Measurements from ENCODE around the gene TICAM2.

DNA sequence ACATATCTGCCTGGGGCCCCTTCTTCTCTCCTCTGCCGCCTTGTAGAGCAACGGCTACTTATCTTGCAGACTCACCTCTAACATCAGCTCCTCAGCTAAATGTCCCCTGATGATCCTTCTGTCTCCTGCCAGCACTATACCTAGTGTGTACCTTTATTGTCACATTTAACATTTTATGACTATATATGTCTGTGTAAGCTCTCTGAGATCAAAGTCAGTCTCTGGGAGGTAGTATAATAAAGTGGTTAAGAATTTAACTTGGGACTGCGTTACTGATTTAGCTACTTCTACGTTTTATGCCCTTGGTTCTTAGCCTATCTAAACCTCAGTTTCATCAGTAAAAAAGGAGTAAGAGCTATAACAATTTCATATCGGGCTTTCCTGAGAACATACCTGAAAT lies 21.4 kb upstream of the TICAM2 start:
- TF ChIP-seq, protein P1, sequence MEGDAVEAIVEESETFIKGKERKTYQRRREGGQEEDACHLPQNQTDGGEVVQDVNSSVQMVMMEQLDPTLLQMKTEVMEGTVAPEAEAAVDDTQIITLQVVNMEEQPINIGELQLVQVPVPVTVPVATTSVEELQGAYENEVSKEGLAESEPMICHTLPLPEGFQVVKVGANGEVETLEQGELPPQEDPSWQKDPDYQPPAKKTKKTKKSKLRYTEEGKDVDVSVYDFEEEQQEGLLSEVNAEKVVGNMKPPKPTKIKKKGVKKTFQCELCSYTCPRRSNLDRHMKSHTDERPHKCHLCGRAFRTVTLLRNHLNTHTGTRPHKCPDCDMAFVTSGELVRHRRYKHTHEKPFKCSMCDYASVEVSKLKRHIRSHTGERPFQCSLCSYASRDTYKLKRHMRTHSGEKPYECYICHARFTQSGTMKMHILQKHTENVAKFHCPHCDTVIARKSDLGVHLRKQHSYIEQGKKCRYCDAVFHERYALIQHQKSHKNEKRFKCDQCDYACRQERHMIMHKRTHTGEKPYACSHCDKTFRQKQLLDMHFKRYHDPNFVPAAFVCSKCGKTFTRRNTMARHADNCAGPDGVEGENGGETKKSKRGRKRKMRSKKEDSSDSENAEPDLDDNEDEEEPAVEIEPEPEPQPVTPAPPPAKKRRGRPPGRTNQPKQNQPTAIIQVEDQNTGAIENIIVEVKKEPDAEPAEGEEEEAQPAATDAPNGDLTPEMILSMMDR (IDR thresholded peaks at IDR 0.05), result no peak
- TF ChIP-seq POLR2A (IDR thresholded peaks at IDR 0.05), result no peak
- no peak for TF ChIP-seq POLR2AphosphoS5 (IDR thresholded peaks at IDR 0.05)

Measured in breast epithelium (tissue), 3 donors.